ENCODE measurements around the gene FANCD2.
"Not testable (repeated sequence)": the region's sequence is repeated elsewhere in the genome, so short reads cannot be mapped to it uniquely, and the experiment has no call there.

The FANCD2 gene

GRCh38 chr3:10026084-10026890 is at the start of gene FANCD2:
TSS of gene FANCD2 (plus strand) at chr3:10026437. CDS start at chr3:10028658, 2,221 bp downstream.
- DNase-seq (ENCODE audit: low read depth in 2 of 2, low spot score in 1 of 2): peak; percentile 82 to 89

- DNase-seq (ENCODE audit: low read depth in 2 of 2, low spot score in 1 of 2): no peak
Observed at GRCh38 chr3:9976721-9977709, 49.2 kb upstream of the FANCD2 start.

GRCh38 chr3:9978710-9979305 is 47.4 kb upstream of the FANCD2 start:
- DNase-seq (ENCODE audit: low read depth in 2 of 2, low spot score in 1 of 2): no peak

- DNase-seq (ENCODE audit: low read depth in 2 of 2, low spot score in 1 of 2): no peak
Observed at GRCh38 chr3:9980251-9980650, 46.0 kb upstream of the FANCD2 start.

GRCh38 chr3:9986230-9986725 is 40.0 kb upstream of the FANCD2 start:
- no peak for DNase-seq (ENCODE audit: low read depth in 2 of 2, low spot score in 1 of 2)

- DNase-seq (ENCODE audit: low read depth in 2 of 2, low spot score in 1 of 2): no peak
Observed at GRCh38 chr3:9994086-9994844, 32.0 kb upstream of the FANCD2 start.

GRCh38 chr3:10000686-10001085 is 25.6 kb upstream of the FANCD2 start:
- DNase-seq (ENCODE audit: low read depth in 2 of 2, low spot score in 1 of 2): no peak

GRCh38 chr3:10002951-10003350 is 23.3 kb upstream of the FANCD2 start:
- DNase-seq (ENCODE audit: low read depth in 2 of 2, low spot score in 1 of 2): no peak

- no peak for DNase-seq (ENCODE audit: low read depth in 2 of 2, low spot score in 1 of 2)
Observed at GRCh38 chr3:10004506-10004905, 21.7 kb upstream of the FANCD2 start.

GRCh38 chr3:10004960-10005564 is 21.2 kb upstream of the FANCD2 start:
- DNase-seq (ENCODE audit: low read depth in 2 of 2, low spot score in 1 of 2): no peak

- DNase-seq (ENCODE audit: low read depth in 2 of 2, low spot score in 1 of 2): no peak
Observed at GRCh38 chr3:10006048-10006761, 20.0 kb upstream of the FANCD2 start.

- no peak for DNase-seq (ENCODE audit: low read depth in 2 of 2, low spot score in 1 of 2)
Observed at GRCh38 chr3:10006762-10007090, 19.5 kb upstream of the FANCD2 start.

GRCh38 chr3:10007126-10007782 is 19.0 kb upstream of the FANCD2 start:
- DNase-seq (ENCODE audit: low read depth in 2 of 2, low spot score in 1 of 2): no peak

GRCh38 chr3:10008216-10008587 is 18.0 kb upstream of the FANCD2 start:
- not testable (repeated sequence) for DNase-seq (ENCODE audit: low read depth in 2 of 2, low spot score in 1 of 2)

GRCh38 chr3:10008588-10009344 is 17.5 kb upstream of the FANCD2 start:
- DNase-seq (ENCODE audit: low read depth in 2 of 2, low spot score in 1 of 2): peak; percentile 49 to 56

GRCh38 chr3:10010421-10010877 is 15.8 kb upstream of the FANCD2 start:
- DNase-seq (ENCODE audit: low read depth in 2 of 2, low spot score in 1 of 2): no peak

GRCh38 chr3:10010878-10011465 is 15.3 kb upstream of the FANCD2 start:
- DNase-seq (ENCODE audit: low read depth in 2 of 2, low spot score in 1 of 2): peak; percentile 51 to 60

GRCh38 chr3:10011631-10012030 is 14.6 kb upstream of the FANCD2 start:
- no peak for DNase-seq (ENCODE audit: low read depth in 2 of 2, low spot score in 1 of 2)
